Renal pelvis (tissue), 4 donors: ENCODE results near the gene FAT2. TPM values are rescaled to one million over a fixed set of nuclear protein-coding genes. Genes with fewer than 3 reads are reported as not detected.

Source experiments
- DNase-seq: peaks from one replicate; pipeline ENCODE4 v3.0.0-alpha.2; 2013
- polyA plus RNA-seq, 3 donors: library from polyadenylated mRNA; unstranded; fragments of 120-200 nt; gene quantifications; one replicate each; pipeline ENCODE4 v1.2.1, GENCODE V29; 2013; ENCODE audit not compliant: insufficient read length in 3 of 3

Gene FAT2
- polyA plus RNA-seq, 3 donors = 7.8 to 13.1 (median 11.0) TPM

GRCh38 chr5:151555760-151556576 lies 35.2 kb downstream of the FAT2 start:
- no peak for DNase-seq

- no peak for DNase-seq
Measured at GRCh38 chr5:151553695-151554094, 37.4 kb downstream of the FAT2 start.

- DNase-seq = no peak
Measured at GRCh38 chr5:151553130-151553670, 37.9 kb downstream of the FAT2 start.

GRCh38 chr5:151551985-151552384 lies 39.1 kb downstream of the FAT2 start:
- DNase-seq = no peak

GRCh38 chr5:151550146-151550545 lies 41.0 kb downstream of the FAT2 start:
- no peak for DNase-seq

- no peak for DNase-seq
Measured at GRCh38 chr5:151549713-151550112, 41.4 kb downstream of the FAT2 start.

GRCh38 chr5:151547364-151547763 lies 43.8 kb downstream of the FAT2 start:
- DNase-seq = no peak

GRCh38 chr5:151541571-151541970 lies 49.6 kb downstream of the FAT2 start:
- DNase-seq = no peak

Other genes with a start within 250 kb of the FAT2 start
- 10 to 100 TPM in 2 of 3 donors, 1 to 10 TPM in 1; 7.6 to 16.4 (median 16.0) TPM for gene SLC36A2, start 243.8 kb downstream of the FAT2 start, polyA plus RNA-seq
- gene SLC36A1, start 143.7 kb downstream of the FAT2 start, polyA plus RNA-seq = 10 to 100 TPM in 1 of 3 donors, 1 to 10 TPM in 2; 7.3 to 13.0 (median 10.0) TPM
- 1,000 to 10,000 TPM; 1,656 to 2,635 (median 2,190) TPM for gene SPARC, start 95.6 kb upstream of the FAT2 start, polyA plus RNA-seq
- gene ATOX1, start 167.3 kb upstream of the FAT2 start, polyA plus RNA-seq = 100 to 1,000 TPM; 102 to 127 (median 117) TPM
- 100 to 1,000 TPM; 156 to 181 (median 172) TPM for gene G3BP1, start 180.6 kb upstream of the FAT2 start, polyA plus RNA-seq